NCI-H82 treated with DMSO at 0.1 percent for 48 hours (cell line): Measurements from ENCODE around the gene CDK6.
A peak's percentile ranks its signal among the peaks of the same experiment; 100 is the strongest.
"Not testable (repeated sequence)": the region's sequence is repeated elsewhere in the genome, so short reads cannot be mapped to it uniquely, and the experiment has no call there.

Experiments used
- DNase-seq: peaks from one replicate; lab custom pipeline; 2025; ENCODE audit not compliant: unreplicated experiment; lab: John Stamatoyannopoulos, UW

CDK6 gene

GRCh38 chr7:92836489-92836999 lies at the start of gene CDK6:
Gene CDK6 (minus strand): TSS chr7:92836573. CDS start chr7:92833323, 3,250 bp downstream.
- DNase-seq = peak; percentile 21

GRCh38 chr7:92886039-92886438 lies 49.7 kb upstream of the CDK6 start:
- DNase-seq = not testable (repeated sequence)

- no peak for DNase-seq
Observed at GRCh38 chr7:92884218-92884617, 47.8 kb upstream of the CDK6 start.

GRCh38 chr7:92882760-92883159 lies 46.4 kb upstream of the CDK6 start:
- DNase-seq = no peak

GRCh38 chr7:92881091-92881485 lies 44.7 kb upstream of the CDK6 start:
- no peak for DNase-seq

GRCh38 chr7:92880212-92881090 lies 44.1 kb upstream of the CDK6 start:
- no peak for DNase-seq

- DNase-seq = no peak
Observed at GRCh38 chr7:92877367-92877766, 41.0 kb upstream of the CDK6 start.

- DNase-seq = no peak
Observed at GRCh38 chr7:92876836-92877235, 40.5 kb upstream of the CDK6 start.

- DNase-seq = no peak
Observed at GRCh38 chr7:92875719-92876118, 39.3 kb upstream of the CDK6 start.

GRCh38 chr7:92875173-92875572 lies 38.8 kb upstream of the CDK6 start:
- DNase-seq = no peak

GRCh38 chr7:92874567-92874966 lies 38.2 kb upstream of the CDK6 start:
- DNase-seq = no peak

- no peak for DNase-seq
Observed at GRCh38 chr7:92873776-92874175, 37.4 kb upstream of the CDK6 start.

GRCh38 chr7:92872701-92873100 lies 36.3 kb upstream of the CDK6 start:
- no peak for DNase-seq

- no peak for DNase-seq
Observed at GRCh38 chr7:92868683-92869293, 32.4 kb upstream of the CDK6 start.

- not testable (repeated sequence) for DNase-seq
Observed at GRCh38 chr7:92864169-92864568, 27.8 kb upstream of the CDK6 start.

- no peak for DNase-seq
Observed at GRCh38 chr7:92856436-92856835, 20.1 kb upstream of the CDK6 start.

- DNase-seq = no peak
Observed at GRCh38 chr7:92854501-92855238, 18.3 kb upstream of the CDK6 start.

- no peak for DNase-seq
Observed at GRCh38 chr7:92851732-92852131, 15.4 kb upstream of the CDK6 start.

- DNase-seq = no peak
Observed at GRCh38 chr7:92850516-92850915, 14.1 kb upstream of the CDK6 start.

- DNase-seq = no peak
Observed at GRCh38 chr7:92849322-92849721, 12.9 kb upstream of the CDK6 start.

GRCh38 chr7:92848851-92849250 lies 12.5 kb upstream of the CDK6 start:
- DNase-seq = no peak

- DNase-seq = no peak
Observed at GRCh38 chr7:92848441-92848840, 12.1 kb upstream of the CDK6 start.
